GM12892 (cell line): ENCODE data around the gene NRAS.

ENCODE experiments used
- POLR2A ChIP-seq: IDR thresholded peaks from 2 replicates; pipeline ENCODE4 v1.6.1; 2011; ENCODE audit warnings: low read depth, low read length, control low read depth
- POLR2AphosphoS5 ChIP-seq: IDR thresholded peaks from 2 replicates; pipeline ENCODE4 v1.6.1; 2011; ENCODE audit warnings: low read depth, low read length, control low read depth
- TAF1 ChIP-seq: IDR thresholded peaks from 2 replicates; pipeline ENCODE4 v1.6.1; 2011; ENCODE audit warnings: low read depth, mild to moderate bottlenecking, control low read depth, low read length, borderline replicate concordance

GRCh38 chr1:114696810-114697209 is 19.8 kb downstream of the NRAS start:
- TF ChIP-seq TAF1: no peak
- TF ChIP-seq POLR2A: no peak
- no peak for TF ChIP-seq POLR2AphosphoS5
